Activated naive CD4-positive, alpha-beta T cell treated with anti-CD3 and anti-CD28 coated beads, Interleukin-2, amount 50 U/mL, for 24 hours (primary cell): ENCODE data around the gene COPS8.

Source experiments
- H3K27ac Mint-ChIP-seq: one replicate; pipeline ENCODE4 v1.8.0; 2021; ENCODE audit warnings: mild to moderate bottlenecking, mixed read lengths
- H3K27me3 Mint-ChIP-seq: one replicate; pipeline ENCODE4 v1.8.0; 2021; ENCODE audit warnings: mixed read lengths
- H3K36me3 Mint-ChIP-seq: one replicate; pipeline ENCODE4 v1.8.0; 2021; ENCODE audit warnings: mixed read lengths
- H3K4me1 Mint-ChIP-seq: one replicate; pipeline ENCODE4 v1.8.0; 2021; ENCODE audit warnings: mixed read lengths
- H3K4me3 Mint-ChIP-seq: one replicate; pipeline ENCODE4 v1.8.0; 2021; ENCODE audit warnings: mild to moderate bottlenecking, mixed read lengths
- H3K9me3 Mint-ChIP-seq: one replicate; pipeline ENCODE4 v1.8.0; 2021; ENCODE audit warnings: mixed read lengths

COPS8 gene

GRCh38 chr2:237131749-237132533, 46.3 kb downstream of the COPS8 start:
- H3K27me3 Mint-ChIP-seq = no peaks in the 10 kb centered on the region
- no peaks in the 10 kb centered on the region for H3K36me3 Mint-ChIP-seq
- H3K27ac Mint-ChIP-seq = no peak overlapping the region
- no peaks in the 10 kb centered on the region for H3K4me1 Mint-ChIP-seq
- H3K4me3 Mint-ChIP-seq = no peak overlapping the region
- no peaks in the 10 kb centered on the region for H3K9me3 Mint-ChIP-seq

DNA sequence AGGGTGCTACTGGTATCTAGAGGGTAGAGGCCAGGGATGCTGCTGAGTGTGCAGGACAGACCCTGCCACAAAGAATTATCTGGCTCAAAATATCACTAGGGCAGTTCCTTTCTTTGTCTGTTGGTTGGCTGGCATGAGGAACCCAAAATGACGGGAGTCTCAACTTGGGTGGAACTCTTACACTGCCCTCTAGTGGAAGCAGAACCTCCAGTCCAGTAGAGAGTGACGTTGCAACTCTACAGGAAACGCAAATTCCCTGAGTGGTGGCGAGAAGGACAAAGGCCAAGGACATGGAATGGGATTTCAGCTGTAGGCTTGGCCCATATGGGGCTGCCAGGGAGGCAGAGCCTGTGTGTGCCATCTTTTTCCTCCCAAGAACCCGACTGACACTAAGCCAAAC, 47.1 kb downstream of the COPS8 start:
- Mint-ChIP-seq H3K4me1 (no peaks in the 10 kb centered on the region), H3K4me3 (no peak overlapping the region), H3K27me3 (no peaks in the 10 kb centered on the region), H3K36me3 (no peaks in the 10 kb centered on the region), H3K27ac (no peak overlapping the region), H3K9me3 (no peaks in the 10 kb centered on the region)

DNA sequence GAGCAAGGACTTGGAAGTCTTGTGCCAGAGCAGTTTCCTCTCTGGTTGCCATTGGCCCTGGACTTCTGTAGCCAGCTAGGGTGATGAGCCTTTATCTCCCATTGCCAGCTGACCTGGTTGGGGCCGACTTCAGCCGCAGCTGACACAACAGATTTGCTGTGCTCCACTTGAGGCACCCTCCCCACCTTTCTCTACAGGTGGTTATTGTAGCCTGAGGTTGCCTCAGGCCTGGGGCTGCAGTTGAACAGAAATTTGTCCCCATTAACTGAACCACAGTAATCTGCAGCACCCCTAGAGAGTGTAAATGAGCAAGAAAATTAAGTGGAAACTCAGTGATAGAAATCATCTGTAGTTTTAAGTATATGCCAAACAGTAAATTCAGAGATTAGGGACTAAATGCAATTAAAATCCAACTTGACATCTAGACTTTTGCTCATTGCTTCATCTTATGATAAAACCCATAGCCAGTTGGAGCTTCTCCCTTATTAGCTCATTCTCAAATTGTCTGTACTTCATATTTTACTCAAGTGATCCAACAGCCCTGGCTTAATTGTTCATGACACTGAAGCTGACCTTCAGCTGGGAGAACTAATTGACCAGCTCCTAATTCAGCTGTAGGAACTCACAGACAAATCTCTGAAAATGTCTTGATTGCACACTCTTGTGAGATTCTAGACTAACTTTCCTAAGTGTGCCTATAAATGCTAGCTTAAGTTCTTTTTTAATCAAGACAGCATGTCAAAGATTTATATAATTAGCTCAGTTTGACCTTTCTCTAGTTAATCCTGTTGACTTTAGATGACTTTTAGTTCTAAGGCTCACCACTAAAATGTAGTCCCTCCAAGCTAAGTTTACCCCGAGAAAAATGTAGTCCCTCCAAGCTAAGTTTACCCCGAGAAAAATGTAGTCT, 48.9 kb downstream of the COPS8 start:
- Mint-ChIP-seq H3K27me3 (no peaks in the 10 kb centered on the region), H3K9me3 (no peaks in the 10 kb centered on the region), H3K27ac (no peak overlapping the region), H3K4me3 (no peak overlapping the region), H3K4me1 (no peaks in the 10 kb centered on the region), H3K36me3 (no peaks in the 10 kb centered on the region)

- Mint-ChIP-seq H3K9me3 (no peaks in the 10 kb centered on the region), H3K27me3 (no peaks in the 10 kb centered on the region), H3K36me3 (no peaks in the 10 kb centered on the region), H3K4me3 (no peak overlapping the region), H3K4me1 (no peaks in the 10 kb centered on the region), H3K27ac (no peak overlapping the region)
Observed at GRCh38 chr2:237136824-237137223, 51.1 kb downstream of the COPS8 start.

- Mint-ChIP-seq H3K4me1 (no peaks in the 10 kb centered on the region), H3K9me3 (no peaks in the 10 kb centered on the region), H3K27me3 (no peaks in the 10 kb centered on the region), H3K36me3 (no peaks in the 10 kb centered on the region), H3K27ac (no peak overlapping the region), H3K4me3 (no peak overlapping the region)
Observed at GRCh38 chr2:237137626-237138323, 52.1 kb downstream of the COPS8 start.

DNA sequence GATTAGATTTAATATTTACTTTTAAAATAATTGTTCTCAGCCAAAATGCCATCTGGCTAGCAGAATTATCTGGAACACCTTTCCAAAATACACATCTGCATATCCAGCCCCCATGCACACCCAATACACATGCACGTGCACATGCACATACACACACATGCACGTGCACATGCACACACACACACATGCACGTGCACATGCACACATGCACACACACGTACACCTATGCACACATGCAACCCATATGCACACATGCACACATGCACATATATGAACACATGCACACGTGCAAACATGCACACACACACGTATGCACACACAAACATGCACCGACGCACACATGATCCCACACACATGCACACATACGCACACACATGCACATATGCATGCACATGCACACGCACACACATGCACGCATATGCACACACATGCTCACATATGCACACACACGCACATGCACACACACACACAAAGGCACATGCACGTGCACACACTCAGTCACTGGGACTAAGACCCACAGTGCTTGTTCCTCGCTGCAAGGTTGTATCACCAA, 53.5 kb downstream of the COPS8 start:
- Mint-ChIP-seq H3K9me3 (no peaks in the 10 kb centered on the region), H3K36me3 (peaks cover 1% of the 10 kb centered on the region), H3K27me3 (no peaks in the 10 kb centered on the region), H3K27ac (no peak overlapping the region), H3K4me3 (no peak overlapping the region), H3K4me1 (no peaks in the 10 kb centered on the region)

GRCh38 chr2:237140689-237141285, 55.1 kb downstream of the COPS8 start:
- H3K27ac Mint-ChIP-seq = no peak overlapping the region
- no peaks in the 10 kb centered on the region for H3K4me1 Mint-ChIP-seq
- peaks cover 6% of the 10 kb centered on the region for H3K36me3 Mint-ChIP-seq
- no peak overlapping the region for H3K4me3 Mint-ChIP-seq
- H3K9me3 Mint-ChIP-seq = peaks cover 4% of the 10 kb centered on the region
- no peaks in the 10 kb centered on the region for H3K27me3 Mint-ChIP-seq

DNA sequence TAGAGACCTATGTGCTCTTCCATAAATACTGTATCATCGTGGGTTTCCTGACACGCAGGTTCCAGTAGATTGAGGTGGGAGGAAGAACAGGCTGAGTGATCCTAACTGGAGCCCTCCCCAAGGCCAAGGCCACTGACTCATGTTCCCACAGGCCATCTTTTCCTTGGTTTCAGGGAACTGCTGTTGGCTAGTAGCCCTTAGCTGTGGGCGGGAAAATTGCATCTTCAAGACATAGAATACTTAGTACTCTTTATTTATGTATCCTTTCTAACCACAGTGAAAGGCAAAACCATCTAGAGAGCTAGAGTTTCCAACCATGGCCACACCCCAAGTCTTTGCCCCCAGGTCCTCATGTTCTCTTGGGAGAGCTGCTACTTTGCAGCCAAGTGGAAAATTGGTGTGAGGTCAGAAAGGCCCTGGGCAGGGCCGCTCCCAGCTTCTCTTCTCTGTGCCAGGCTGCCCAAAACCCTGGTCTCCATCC, 55.9 kb downstream of the COPS8 start:
- peaks cover 10% of the 10 kb centered on the region for H3K9me3 Mint-ChIP-seq
- no peak overlapping the region for H3K4me3 Mint-ChIP-seq
- H3K4me1 Mint-ChIP-seq = no peaks in the 10 kb centered on the region
- H3K27me3 Mint-ChIP-seq = no peaks in the 10 kb centered on the region
- peaks cover 8% of the 10 kb centered on the region for H3K36me3 Mint-ChIP-seq
- no peak overlapping the region for H3K27ac Mint-ChIP-seq

DNA sequence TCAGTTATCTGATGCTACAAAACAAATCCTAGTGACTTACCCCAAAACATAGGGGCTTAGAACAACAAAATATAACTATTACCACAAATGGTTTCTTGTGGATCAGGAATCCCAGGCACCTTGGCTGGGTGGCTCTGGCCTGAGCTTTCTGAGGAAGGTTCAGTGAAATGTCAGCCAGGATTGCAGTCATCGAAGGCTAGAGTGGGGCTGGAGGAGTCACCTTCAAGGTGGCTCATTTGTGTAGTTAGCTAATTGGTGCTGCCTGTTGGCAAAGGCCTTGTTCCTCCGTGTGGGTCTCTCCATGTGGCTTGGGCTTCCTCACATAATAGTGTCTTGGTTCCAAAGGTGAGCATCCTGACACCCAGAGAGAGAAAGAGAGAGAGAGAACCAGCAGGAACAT, 57.4 kb downstream of the COPS8 start:
- H3K4me1 Mint-ChIP-seq = no peaks in the 10 kb centered on the region
- H3K9me3 Mint-ChIP-seq = peaks cover 10% of the 10 kb centered on the region
- H3K27me3 Mint-ChIP-seq = no peaks in the 10 kb centered on the region
- no peak overlapping the region for H3K4me3 Mint-ChIP-seq
- H3K36me3 Mint-ChIP-seq = peaks cover 10% of the 10 kb centered on the region
- no peak overlapping the region for H3K27ac Mint-ChIP-seq

DNA sequence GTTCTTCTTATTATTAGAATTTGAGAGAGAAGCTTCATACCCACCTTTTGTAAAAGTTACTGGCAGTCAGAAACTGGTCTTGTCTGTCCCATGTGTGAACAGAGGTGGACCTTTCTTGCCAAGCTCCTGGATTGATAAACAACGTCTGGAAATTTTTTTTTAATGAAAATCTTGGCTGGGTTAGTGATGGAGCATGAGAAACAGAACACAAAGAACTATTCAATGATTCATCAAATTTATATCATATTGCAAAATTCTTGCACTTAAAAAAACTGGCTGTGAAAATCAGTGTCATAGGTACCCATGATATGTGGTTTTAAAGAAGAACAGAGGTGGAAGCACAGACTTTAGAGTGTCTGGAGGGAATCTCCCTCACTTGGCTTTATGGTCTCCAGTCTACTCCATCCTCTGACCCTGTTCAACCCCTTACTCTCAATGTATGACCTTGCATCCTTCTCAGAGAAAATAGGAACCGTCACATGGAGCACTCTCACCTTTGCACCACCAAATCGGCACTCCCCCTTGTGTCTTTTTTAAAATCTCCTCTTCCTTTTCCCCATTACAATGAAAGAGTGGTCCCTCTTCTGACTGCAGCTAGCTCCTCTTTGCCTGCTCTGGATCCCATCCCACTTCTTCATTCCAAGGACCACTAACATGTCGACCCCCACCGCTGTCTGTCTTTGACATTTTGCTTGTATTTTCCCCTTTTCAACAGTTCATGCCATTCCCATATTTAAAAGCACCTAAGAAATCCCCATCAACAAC, 58.2 kb downstream of the COPS8 start:
- H3K4me1 Mint-ChIP-seq = peaks cover under 1% of the 10 kb centered on the region
- no peak overlapping the region for H3K27ac Mint-ChIP-seq
- peaks cover 11% of the 10 kb centered on the region for H3K36me3 Mint-ChIP-seq
- peaks cover 10% of the 10 kb centered on the region for H3K9me3 Mint-ChIP-seq
- no peaks in the 10 kb centered on the region for H3K27me3 Mint-ChIP-seq
- no peak overlapping the region for H3K4me3 Mint-ChIP-seq

DNA sequence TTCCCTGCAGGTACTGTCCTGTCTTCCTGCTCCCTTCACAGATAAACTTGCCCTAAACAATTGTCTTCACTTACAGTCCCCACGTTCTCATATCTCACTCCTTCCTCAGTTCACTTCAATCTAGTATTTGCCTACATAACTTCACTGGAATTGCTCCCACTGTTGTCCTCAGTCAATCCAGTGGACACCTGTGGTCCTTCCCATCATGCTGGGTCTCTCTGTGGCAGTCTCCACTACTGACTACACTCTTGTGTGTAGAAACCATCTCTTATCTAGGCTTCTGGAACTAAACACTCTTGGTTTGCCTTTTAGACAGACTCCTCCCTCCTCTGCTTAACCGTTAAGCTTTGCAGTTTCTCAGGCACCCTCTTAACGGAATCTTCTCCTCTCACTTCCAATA, 58.8 kb downstream of the COPS8 start:
- Mint-ChIP-seq H3K4me1 (peaks cover 7% of the 10 kb centered on the region), H3K4me3 (no peak overlapping the region), H3K27ac (no peak overlapping the region), H3K9me3 (peaks cover 10% of the 10 kb centered on the region), H3K36me3 (peaks cover 11% of the 10 kb centered on the region), H3K27me3 (no peaks in the 10 kb centered on the region)

- H3K4me3 Mint-ChIP-seq = no peak overlapping the region
- peaks cover 11% of the 10 kb centered on the region for H3K36me3 Mint-ChIP-seq
- peaks cover 11% of the 10 kb centered on the region for H3K4me1 Mint-ChIP-seq
- H3K27me3 Mint-ChIP-seq = no peaks in the 10 kb centered on the region
- peaks cover 10% of the 10 kb centered on the region for H3K9me3 Mint-ChIP-seq
- H3K27ac Mint-ChIP-seq = no peak overlapping the region
Observed at GRCh38 chr2:237147317-237147716, 61.6 kb downstream of the COPS8 start.

- Mint-ChIP-seq H3K4me3 (no peak overlapping the region), H3K9me3 (peaks cover 10% of the 10 kb centered on the region), H3K27me3 (no peaks in the 10 kb centered on the region), H3K4me1 (peaks cover 11% of the 10 kb centered on the region), H3K36me3 (peaks cover 11% of the 10 kb centered on the region), H3K27ac (no peak overlapping the region)
Observed at GRCh38 chr2:237148624-237149023, 62.9 kb downstream of the COPS8 start.

DNA sequence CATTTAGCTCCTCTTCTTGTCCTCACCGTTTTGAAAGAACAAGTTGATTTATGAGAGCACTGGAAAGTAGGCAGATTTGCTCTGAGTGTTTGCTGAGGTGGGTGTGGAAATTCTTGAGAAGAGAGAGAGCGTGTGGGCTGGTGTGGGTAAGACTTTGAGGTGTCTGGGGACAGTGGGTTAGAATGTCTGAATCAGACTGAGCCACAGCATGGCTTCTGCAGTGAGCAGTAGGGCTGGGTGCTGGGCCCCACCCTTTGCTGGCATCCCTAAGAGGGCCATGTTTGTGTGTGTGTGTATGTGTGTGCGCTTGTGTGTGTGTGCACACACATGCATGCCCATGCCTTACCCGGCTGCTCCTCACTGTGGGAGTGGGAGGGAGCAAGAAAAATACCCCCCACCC, 63.7 kb downstream of the COPS8 start:
- H3K27ac Mint-ChIP-seq = no peak overlapping the region
- H3K9me3 Mint-ChIP-seq = peaks cover 9% of the 10 kb centered on the region
- H3K4me1 Mint-ChIP-seq = peaks cover 15% of the 10 kb centered on the region
- no peak overlapping the region for H3K4me3 Mint-ChIP-seq
- peaks cover 7% of the 10 kb centered on the region for H3K36me3 Mint-ChIP-seq
- no peaks in the 10 kb centered on the region for H3K27me3 Mint-ChIP-seq
